Panc1 (cell line): ENCODE results near the gene EXPH5. TPM values are rescaled to one million over a fixed set of nuclear protein-coding genes. Genes with fewer than 3 reads are reported as not detected.

Experiments
- ATAC-seq: fragments of 200-7000 bp; cut with Tn5 transposase; 2 replicates; pipeline ENCODE4 v1.9.1; 2020; ENCODE audit warnings: mild to moderate bottlenecking, moderate library complexity
- BruUV-seq: library from RNA; stranded (reverse); fragments of 400-500 nt; replicated peaks from 2 replicates; lab custom pipeline; 2021; lab: Mats Ljungman, UMichigan
- CTCF ChIA-PET: fragments of 300-600 bp; sonication (Branson Sonifier 250); formaldehyde crosslinking; loops from one replicate; lab custom pipeline; 2022; ENCODE audit warnings: antibody characterized with exemption; lab: Charles Lee
- POLR2A ChIA-PET: fragments of 300-600 bp; sonication (Branson Sonifier 250); formaldehyde crosslinking; loops from one replicate; lab custom pipeline; 2022; ENCODE audit warnings: antibody characterized with exemption; lab: Charles Lee
- DNase-seq: peaks from one replicate; pipeline ENCODE4 v3.0.0-alpha.2; 2010; ENCODE audit warnings: low read depth, low spot score
- H3K27ac ChIP-seq: 2 replicates; pipeline ENCODE4 v1.5.1; 2011; ENCODE audit warnings: mild to moderate bottlenecking, low read length, inconsistent platforms
- H3K27me3 ChIP-seq: fragments of 200-500 bp; sonication (Bioruptor generic); 2 replicates; pipeline ENCODE4 v1.6.0; 2014; ENCODE audit warnings: low read length, inconsistent platforms; ENCODE audit not compliant: control insufficient read depth, insufficient read depth
- H3K36me3 ChIP-seq: fragments of 200-500 bp; sonication (Bioruptor generic); 2 replicates; pipeline ENCODE4 v1.5.1; 2014; ENCODE audit warnings: inconsistent platforms, mild to moderate bottlenecking, low read length, moderate library complexity; ENCODE audit not compliant: control insufficient read depth, insufficient read depth
- H3K4me1 ChIP-seq: 2 replicates; pipeline ENCODE4 v1.5.1; 2011; ENCODE audit warnings: inconsistent platforms, mild to moderate bottlenecking, low read length, moderate library complexity; ENCODE audit not compliant: control insufficient read depth, insufficient read depth
- H3K4me3 ChIP-seq, 2 experiments: 2 replicates each; pipeline ENCODE4 v1.5.1; 2011 to 2012; ENCODE audit warnings: low read depth in 2 of 2, low read length in 2 of 2, mild to moderate bottlenecking in 2 of 2, inconsistent platforms in 1 of 2, moderate library complexity in 1 of 2
- H3K9me3 ChIP-seq: fragments of 200-500 bp; sonication (Bioruptor generic); 2 replicates; pipeline ENCODE4 v1.5.1; 2014; ENCODE audit warnings: low read depth, mild to moderate bottlenecking, inconsistent platforms, low read length, moderate library complexity; ENCODE audit not compliant: control insufficient read depth, insufficient read depth
- POLR2AphosphoS5 ChIP-seq: IDR thresholded peaks from 2 replicates; pipeline ENCODE4 v1.6.1; 2012; ENCODE audit warnings: mild to moderate bottlenecking, low read depth, low read length, moderate library complexity
- SIN3A ChIP-seq: IDR thresholded peaks from 2 replicates; pipeline ENCODE4 v1.6.1; 2012; ENCODE audit warnings: low read depth, mild to moderate bottlenecking, low read length, moderate library complexity, borderline replicate concordance; ENCODE audit not compliant: insufficient read depth
- TCF7L2 ChIP-seq: IDR thresholded peaks from 2 replicates; pipeline ENCODE4 v1.6.1; 2011; ENCODE audit warnings: mild to moderate bottlenecking, low read depth, low read length, inconsistent platforms
- in situ Hi-C: cut with HindIII; loops from 2 replicates; pipeline ENCODE4 v1.10.0; 2016; ENCODE audit warnings: low sequenced_read_pairs, low pct_unique_long_range_greater_than_20kb
- intact Hi-C: fragments of 100-400 bp; cut with micrococcal nuclease; formaldehyde crosslinking; loops from one replicate; pipeline ENCODE4 v1.10.0; 2022; ENCODE audit not compliant: unreplicated experiment
- total RNA-seq: library from RNA; stranded (reverse); gene quantifications from one replicate; pipeline ENCODE4 v1.2.1, GENCODE V29; 2021; ENCODE audit not compliant: unreplicated experiment
- TF ChIP-seq, protein P1 (sequence below), 2 experiments: IDR thresholded peaks; 2 replicates each; pipeline ENCODE4 v1.6.1; 2011 to 2012; ENCODE audit warnings: low read depth in 2 of 2, control low read depth in 1 of 2, low read length in 1 of 2, mild to moderate bottlenecking in 1 of 2, moderate library complexity in 1 of 2; ENCODE audit not compliant: insufficient read depth in 1 of 2
- TF ChIP-seq, protein P2 (sequence below): fragments of 450-650 bp; IDR thresholded peaks from 2 replicates; pipeline ENCODE4 v1.5.1; 2017; ENCODE audit warnings: mild to moderate bottlenecking

EXPH5 gene
- total RNA-seq, 1 experiment from 2014 or later = 0.85 TPM

DNA sequence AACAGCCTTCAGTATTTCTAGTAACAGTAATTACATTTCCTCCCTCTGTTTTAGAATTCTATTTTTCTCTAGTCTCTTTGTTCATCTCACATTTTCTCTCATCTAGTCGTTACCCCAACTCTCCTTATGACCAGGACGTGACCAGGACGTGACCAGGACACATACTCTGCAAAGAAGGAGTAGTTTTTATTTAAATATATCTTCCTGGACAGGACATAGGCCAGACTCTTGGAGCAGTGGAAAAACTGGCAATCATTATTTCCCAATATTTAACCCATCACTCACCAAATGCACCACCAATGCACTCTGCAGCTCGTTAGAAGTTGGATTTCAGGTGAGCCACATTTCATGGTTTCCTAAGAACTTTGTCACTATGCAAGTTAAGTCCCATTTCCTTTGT is 55.1 kb downstream of the EXPH5 start:
- Histone ChIP-seq H3K27ac (no peak overlapping the region), H3K36me3 (no peaks in the 10 kb centered on the region), H3K4me3 (no peak overlapping the region), H3K4me1 (no peaks in the 10 kb centered on the region), H3K27me3 (peaks cover 6% of the 10 kb centered on the region; the same call in 1 of the 2 replicates), H3K9me3 (no peaks in the 10 kb centered on the region)
- ATAC-seq (no peak), DNase-seq (no peak)
- no peak for TF ChIP-seq TCF7L2
- no peak for TF ChIP-seq POLR2AphosphoS5
- no peak for TF ChIP-seq SIN3A
- TF ChIP-seq, protein P1, sequence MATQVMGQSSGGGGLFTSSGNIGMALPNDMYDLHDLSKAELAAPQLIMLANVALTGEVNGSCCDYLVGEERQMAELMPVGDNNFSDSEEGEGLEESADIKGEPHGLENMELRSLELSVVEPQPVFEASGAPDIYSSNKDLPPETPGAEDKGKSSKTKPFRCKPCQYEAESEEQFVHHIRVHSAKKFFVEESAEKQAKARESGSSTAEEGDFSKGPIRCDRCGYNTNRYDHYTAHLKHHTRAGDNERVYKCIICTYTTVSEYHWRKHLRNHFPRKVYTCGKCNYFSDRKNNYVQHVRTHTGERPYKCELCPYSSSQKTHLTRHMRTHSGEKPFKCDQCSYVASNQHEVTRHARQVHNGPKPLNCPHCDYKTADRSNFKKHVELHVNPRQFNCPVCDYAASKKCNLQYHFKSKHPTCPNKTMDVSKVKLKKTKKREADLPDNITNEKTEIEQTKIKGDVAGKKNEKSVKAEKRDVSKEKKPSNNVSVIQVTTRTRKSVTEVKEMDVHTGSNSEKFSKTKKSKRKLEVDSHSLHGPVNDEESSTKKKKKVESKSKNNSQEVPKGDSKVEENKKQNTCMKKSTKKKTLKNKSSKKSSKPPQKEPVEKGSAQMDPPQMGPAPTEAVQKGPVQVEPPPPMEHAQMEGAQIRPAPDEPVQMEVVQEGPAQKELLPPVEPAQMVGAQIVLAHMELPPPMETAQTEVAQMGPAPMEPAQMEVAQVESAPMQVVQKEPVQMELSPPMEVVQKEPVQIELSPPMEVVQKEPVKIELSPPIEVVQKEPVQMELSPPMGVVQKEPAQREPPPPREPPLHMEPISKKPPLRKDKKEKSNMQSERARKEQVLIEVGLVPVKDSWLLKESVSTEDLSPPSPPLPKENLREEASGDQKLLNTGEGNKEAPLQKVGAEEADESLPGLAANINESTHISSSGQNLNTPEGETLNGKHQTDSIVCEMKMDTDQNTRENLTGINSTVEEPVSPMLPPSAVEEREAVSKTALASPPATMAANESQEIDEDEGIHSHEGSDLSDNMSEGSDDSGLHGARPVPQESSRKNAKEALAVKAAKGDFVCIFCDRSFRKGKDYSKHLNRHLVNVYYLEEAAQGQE (IDR thresholded peaks at IDR 0.05; ENCODE audit: insufficient read depth in 1 of 2, low read depth in 2 of 2, low read length in 1 of 2) = no peak
- TF ChIP-seq, protein P2, sequence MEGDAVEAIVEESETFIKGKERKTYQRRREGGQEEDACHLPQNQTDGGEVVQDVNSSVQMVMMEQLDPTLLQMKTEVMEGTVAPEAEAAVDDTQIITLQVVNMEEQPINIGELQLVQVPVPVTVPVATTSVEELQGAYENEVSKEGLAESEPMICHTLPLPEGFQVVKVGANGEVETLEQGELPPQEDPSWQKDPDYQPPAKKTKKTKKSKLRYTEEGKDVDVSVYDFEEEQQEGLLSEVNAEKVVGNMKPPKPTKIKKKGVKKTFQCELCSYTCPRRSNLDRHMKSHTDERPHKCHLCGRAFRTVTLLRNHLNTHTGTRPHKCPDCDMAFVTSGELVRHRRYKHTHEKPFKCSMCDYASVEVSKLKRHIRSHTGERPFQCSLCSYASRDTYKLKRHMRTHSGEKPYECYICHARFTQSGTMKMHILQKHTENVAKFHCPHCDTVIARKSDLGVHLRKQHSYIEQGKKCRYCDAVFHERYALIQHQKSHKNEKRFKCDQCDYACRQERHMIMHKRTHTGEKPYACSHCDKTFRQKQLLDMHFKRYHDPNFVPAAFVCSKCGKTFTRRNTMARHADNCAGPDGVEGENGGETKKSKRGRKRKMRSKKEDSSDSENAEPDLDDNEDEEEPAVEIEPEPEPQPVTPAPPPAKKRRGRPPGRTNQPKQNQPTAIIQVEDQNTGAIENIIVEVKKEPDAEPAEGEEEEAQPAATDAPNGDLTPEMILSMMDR = no peak
- in situ Hi-C loops (no loop called here), intact Hi-C loops (no loop called here)
- CTCF ChIA-PET = no interaction called here
- POLR2A ChIA-PET = no interaction called here
- BruUV-seq = no TSS peak

DNA sequence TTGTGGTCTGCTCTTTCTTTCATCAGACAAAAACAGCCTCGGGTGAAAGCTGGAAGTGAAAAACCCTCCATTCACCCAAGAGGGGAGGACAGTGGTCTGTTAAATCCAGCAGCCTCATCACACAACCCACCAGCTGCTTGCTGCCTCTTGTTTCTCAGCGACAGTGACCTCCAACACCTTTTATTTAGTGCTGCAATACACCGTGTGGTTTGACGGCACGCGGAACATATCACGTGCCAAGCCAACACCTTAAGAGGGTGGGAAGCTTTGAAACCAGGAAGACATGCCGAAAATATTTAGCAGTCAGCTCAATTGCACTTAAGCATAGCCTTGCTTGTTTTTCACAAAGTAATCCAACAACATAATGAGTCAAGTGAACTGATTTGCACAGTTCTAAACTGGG is 55.5 kb downstream of the EXPH5 start:
- in situ Hi-C loops (no loop called here), intact Hi-C loops (no loop called here)
- BruUV-seq = no TSS peak
- ATAC-seq (no peak; the same call in 1 of the 2 replicates), DNase-seq (no peak)
- Histone ChIP-seq H3K4me1 (no peaks in the 10 kb centered on the region), H3K9me3 (no peaks in the 10 kb centered on the region), H3K36me3 (no peaks in the 10 kb centered on the region), H3K27me3 (peaks cover 6% of the 10 kb centered on the region; the same call in 1 of the 2 replicates), H3K27ac (no peak overlapping the region), H3K4me3 (0 out of 4 replicates have a peak overlapping the region, but pooled peaks of 1 of the 2 experiments have one; percentile 14)
- TF ChIP-seq, protein P2 = no peak
- TF ChIP-seq SIN3A = no peak
- no peak for TF ChIP-seq POLR2AphosphoS5
- no peak for TF ChIP-seq TCF7L2
- TF ChIP-seq, protein P1 (IDR thresholded peaks at IDR 0.05; ENCODE audit: insufficient read depth in 1 of 2, low read depth in 2 of 2, low read length in 1 of 2) = no peak
- ChIA-PET POLR2A (no interaction called here), CTCF (no interaction called here)
